CD14-positive monocyte (primary cell): ENCODE results near the gene INF2. TPM values are rescaled to one million over a fixed set of nuclear protein-coding genes. Genes with fewer than 3 reads are reported as not detected.
"Not testable (repeated sequence)": the region's sequence is repeated elsewhere in the genome, so short reads cannot be mapped to it uniquely, and the experiment has no call there.

ENCODE experiments used
- DNase-seq, 3 donors: peaks; one replicate each; pipeline ENCODE4 v3.0.0-alpha.2; 2011 to 2022
- H2AFZ ChIP-seq: 2 replicates; pipeline ENCODE4 v1.6.0; 2012; ENCODE audit warnings: mild to moderate bottlenecking, low read depth, low read length, inconsistent platforms; ENCODE audit not compliant: insufficient read depth, poor library complexity, severe bottlenecking
- H3K27ac ChIP-seq, 2 donors: 1 replicate in 1 of 2; 2 replicates in 1 of 2; pipeline ENCODE4 v1.5.1; 2012 to 2013; ENCODE audit warnings: low read length in 2 of 2, control low read depth in 1 of 2, inconsistent platforms in 1 of 2, low read depth in 1 of 2, mild to moderate bottlenecking in 1 of 2
- H3K27me3 ChIP-seq, 2 donors: one replicate each; pipeline versions ENCODE4 v1.6.0 to v1.6.1; 2011 to 2013; ENCODE audit warnings: low read length in 2 of 2; ENCODE audit not compliant: control insufficient read depth in 2 of 2, insufficient read depth in 2 of 2
- H3K36me3 ChIP-seq, 2 donors: replicated peaks in 1 of 2; 1 replicate in 1 of 2; 2 replicates in 1 of 2; pipeline versions ENCODE4 v1.5.1 to v1.6.1; 2012 to 2013; ENCODE audit warnings: low read length in 2 of 2, control low read depth in 1 of 2, inconsistent platforms in 1 of 2, mild to moderate bottlenecking in 1 of 2; ENCODE audit not compliant: insufficient read depth in 2 of 2, control insufficient read depth in 1 of 2
- H3K4me1 ChIP-seq, 2 donors: 1 replicate in 1 of 2; 2 replicates in 1 of 2; pipeline versions ENCODE4 v1.5.1 to v1.6.1; 2012 to 2013; ENCODE audit warnings: low read length in 2 of 2, control low read depth in 1 of 2, inconsistent platforms in 1 of 2, mild to moderate bottlenecking in 1 of 2, moderate library complexity in 1 of 2; ENCODE audit not compliant: insufficient read depth in 2 of 2, control insufficient read depth in 1 of 2
- H3K4me2 ChIP-seq: replicated peaks from 2 replicates; pipeline ENCODE3; 2012; ENCODE audit warnings: low read length, moderate library complexity, mild to moderate bottlenecking; ENCODE audit not compliant: poor library complexity, severe bottlenecking; ENCODE audit errors: extremely low read depth
- H3K4me3 ChIP-seq, 3 experiments: fragments of 200-600 bp in 1 of 3; sonication (generic) in 1 of 3; replicated peaks in 1 of 3; 1 replicate in 2 of 3; 2 replicates in 1 of 3; pipeline ENCODE4 v1.5.1; 2011 to 2013; ENCODE audit warnings: low read length in 3 of 3, mild to moderate bottlenecking in 3 of 3, control low read depth in 2 of 3, low read depth in 2 of 3, inconsistent platforms in 1 of 3, moderate library complexity in 1 of 3
- H3K79me2 ChIP-seq: 2 replicates; pipeline ENCODE4 v1.6.0; 2012; ENCODE audit warnings: mild to moderate bottlenecking, control low read depth, inconsistent platforms, low read length, moderate library complexity; ENCODE audit not compliant: insufficient read depth
- H3K9ac ChIP-seq: 2 replicates; pipeline ENCODE4 v1.6.0; 2017; ENCODE audit warnings: low read length, mild to moderate bottlenecking; ENCODE audit not compliant: insufficient read depth, poor library complexity, severe bottlenecking
- H3K9me3 ChIP-seq, 2 donors: replicated peaks in 1 of 2; 1 replicate in 1 of 2; 2 replicates in 1 of 2; pipeline versions ENCODE4 v1.5.1 to v1.6.1; 2012 to 2013; ENCODE audit warnings: low read length in 2 of 2, control low read depth in 1 of 2; ENCODE audit not compliant: control insufficient read depth in 1 of 2, insufficient read depth in 1 of 2
- H4K20me1 ChIP-seq: 2 replicates; pipeline ENCODE4 v1.6.0; 2012; ENCODE audit warnings: mild to moderate bottlenecking, low read length, control low read depth, moderate library complexity; ENCODE audit not compliant: insufficient read depth
- H3K27ac Mint-ChIP-seq, 7 donors: one replicate each; pipeline ENCODE4 v1.8.0; 2020; ENCODE audit warnings: mild to moderate bottlenecking in 7 of 7, mixed read lengths in 7 of 7, moderate library complexity in 6 of 7, inconsistent platforms in 2 of 7
- H3K27me3 Mint-ChIP-seq, 3 donors: one replicate each; pipeline ENCODE4 v1.8.0; 2021 to 2022; ENCODE audit warnings: low read depth in 3 of 3, mild to moderate bottlenecking in 3 of 3, mixed read lengths in 3 of 3, moderate library complexity in 3 of 3, inconsistent platforms in 1 of 3
- H3K36me3 Mint-ChIP-seq, 2 donors: one replicate each; pipeline ENCODE4 v1.8.0; 2020; ENCODE audit warnings: mixed read lengths in 2 of 2, inconsistent platforms in 1 of 2, mild to moderate bottlenecking in 1 of 2
- H3K4me1 Mint-ChIP-seq: one replicate; pipeline ENCODE4 v1.8.0; 2020; ENCODE audit warnings: mild to moderate bottlenecking, mixed read lengths
- H3K4me3 Mint-ChIP-seq, 2 donors: one replicate each; pipeline ENCODE4 v1.8.0; 2020; ENCODE audit warnings: mild to moderate bottlenecking in 2 of 2, mixed read lengths in 2 of 2, moderate library complexity in 1 of 2
- H3K9me3 Mint-ChIP-seq, 7 donors: one replicate each; pipeline ENCODE4 v1.8.0; 2020 to 2022; ENCODE audit warnings: mixed read lengths in 7 of 7, mild to moderate bottlenecking in 6 of 7, moderate library complexity in 6 of 7, inconsistent platforms in 2 of 7
- WGBS: methylation state at CpG from one replicate; pipeline ENCODE4 v1.1.5; 2013; ENCODE audit warnings: missing lambda C conversion rate; ENCODE audit not compliant: insufficient coverage; 5-methylcytosine and 5-hydroxymethylcytosine counted together
- intact Hi-C, 2 donors: fragments of 100-400 bp; cut with micrococcal nuclease; formaldehyde crosslinking; loops; one replicate each; pipeline versions ENCODE4 v1.15.0 to v1.15.1; 2023
- polyA plus RNA-seq, 3 donors: library from polyadenylated mRNA; depleted of rRNA in 1 of 3; unstranded in 2 of 3; stranded (reverse) in 1 of 3; fragments of 300-500 nt in 2 of 3; fragments of >200 nt in 1 of 3; fragmentation: Illumina TruSeq in 2 of 3; gene quantifications; 1 replicate in 2 of 3; 2 replicates in 1 of 3; pipeline ENCODE4 v1.2.3, GENCODE V29; 2012 to 2021
- TF ChIP-seq, protein P1 (sequence below): fragments of 200-600 bp; IDR thresholded peaks from one replicate; pipeline ENCODE4 v1.8.0; 2022; ENCODE audit warnings: antibody characterized with exemption, mild to moderate bottlenecking

INF2 gene
- polyA plus RNA-seq, 3 donors: 2.9 to 23.3 (median 3.8) TPM

- H3K36me3 Mint-ChIP-seq: no peaks in the 10 kb centered on the region
- Histone ChIP-seq H3K9ac (no peak overlapping the region), H3K27ac (no peak overlapping the region), H3K4me1 (peaks cover 0 to 8% of the 10 kb centered on the region in 2 donors), H3K4me2 (no peak overlapping the region), H2AFZ (no peak overlapping the region), H3K4me3 (no peak overlapping the region), H3K36me3 (no peaks in the 10 kb centered on the region), H3K9me3 (no peaks in the 10 kb centered on the region), H3K27me3 (no peaks in the 10 kb centered on the region), H3K79me2 (no peaks in the 10 kb centered on the region), H4K20me1 (no peaks in the 10 kb centered on the region)
- intact Hi-C loops: loop anchor here (1.0 to 5.0 kb wide), 2 partner anchors 40 to 41 kb away; no protein-coding TSS in a partner anchor
- TF ChIP-seq, protein P1, sequence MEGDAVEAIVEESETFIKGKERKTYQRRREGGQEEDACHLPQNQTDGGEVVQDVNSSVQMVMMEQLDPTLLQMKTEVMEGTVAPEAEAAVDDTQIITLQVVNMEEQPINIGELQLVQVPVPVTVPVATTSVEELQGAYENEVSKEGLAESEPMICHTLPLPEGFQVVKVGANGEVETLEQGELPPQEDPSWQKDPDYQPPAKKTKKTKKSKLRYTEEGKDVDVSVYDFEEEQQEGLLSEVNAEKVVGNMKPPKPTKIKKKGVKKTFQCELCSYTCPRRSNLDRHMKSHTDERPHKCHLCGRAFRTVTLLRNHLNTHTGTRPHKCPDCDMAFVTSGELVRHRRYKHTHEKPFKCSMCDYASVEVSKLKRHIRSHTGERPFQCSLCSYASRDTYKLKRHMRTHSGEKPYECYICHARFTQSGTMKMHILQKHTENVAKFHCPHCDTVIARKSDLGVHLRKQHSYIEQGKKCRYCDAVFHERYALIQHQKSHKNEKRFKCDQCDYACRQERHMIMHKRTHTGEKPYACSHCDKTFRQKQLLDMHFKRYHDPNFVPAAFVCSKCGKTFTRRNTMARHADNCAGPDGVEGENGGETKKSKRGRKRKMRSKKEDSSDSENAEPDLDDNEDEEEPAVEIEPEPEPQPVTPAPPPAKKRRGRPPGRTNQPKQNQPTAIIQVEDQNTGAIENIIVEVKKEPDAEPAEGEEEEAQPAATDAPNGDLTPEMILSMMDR: no peak
- H3K27me3 Mint-ChIP-seq: peaks cover 4 to 18% (median 10%) of the 10 kb centered on the region in 3 donors
- H3K4me3 Mint-ChIP-seq: no peak overlapping the region
- 90% methylated on average over 12 of the region's 12 CpGs for WGBS
- DNase-seq: no peak
- H3K4me1 Mint-ChIP-seq: peaks cover 7% of the 10 kb centered on the region
- H3K9me3 Mint-ChIP-seq: peaks cover 0 to 3% (median 0%) of the 10 kb centered on the region in 7 donors
- H3K27ac Mint-ChIP-seq: no peak overlapping the region
Measured at GRCh38 chr14:104666981-104667380, 22.4 kb upstream of the INF2 start.

- Histone ChIP-seq H3K27ac (no peak overlapping the region), H3K4me2 (no peak overlapping the region)
- no peak overlapping the region for H3K4me3 Mint-ChIP-seq
Measured at GRCh38 chr14:104669697-104670096, 19.7 kb upstream of the INF2 start.

GRCh38 chr14:104671330-104671977, 18.0 kb upstream of the INF2 start:
- H3K4me1 ChIP-seq, H3K4me3 Mint-ChIP-seq, H3K36me3 Mint-ChIP-seq, H3K27ac ChIP-seq, H3K9ac ChIP-seq, H3K4me2 ChIP-seq, intact Hi-C loops, H3K27ac Mint-ChIP-seq, H3K27me3 ChIP-seq, H3K4me3 ChIP-seq, H3K4me1 Mint-ChIP-seq, H3K9me3 ChIP-seq, H2AFZ ChIP-seq, H4K20me1 ChIP-seq, DNase-seq, H3K79me2 ChIP-seq, H3K36me3 ChIP-seq, H3K9me3 Mint-ChIP-seq: not testable (repeated sequence)
- H3K27me3 Mint-ChIP-seq: peaks cover 5 to 15% (median 11%) of the 10 kb centered on the region in 3 donors
- WGBS: 96% methylated on average over 11 of the region's 19 CpGs

More at GRCh38 chr14:104669697-104670096, 19.7 kb upstream of the INF2 start:
- WGBS: 86% methylated on average over 2 of the region's 3 CpGs
- Mint-ChIP-seq H3K9me3 (peaks cover 0 to 4% (median 0%) of the 10 kb centered on the region in 7 donors), H3K27me3 (peaks cover 6 to 20% (median 10%) of the 10 kb centered on the region in 3 donors), H3K4me1 (peaks cover 9% of the 10 kb centered on the region), H3K36me3 (no peaks in the 10 kb centered on the region), H3K27ac (no peak overlapping the region)
- Histone ChIP-seq H3K79me2 (no peaks in the 10 kb centered on the region), H3K4me3 (no peak overlapping the region), H3K9ac (no peak overlapping the region), H4K20me1 (no peaks in the 10 kb centered on the region), H3K36me3 (no peaks in the 10 kb centered on the region), H3K4me1 (peaks cover 0 to 8% of the 10 kb centered on the region in 2 donors), H3K9me3 (no peaks in the 10 kb centered on the region), H3K27me3 (no peaks in the 10 kb centered on the region), H2AFZ (no peak overlapping the region)
- TF ChIP-seq, protein P1: no peak
- DNase-seq: no peak
- intact Hi-C loops: loop anchor here in 1 of 2 donors (5.0 kb wide), 1 partner anchor 38 kb away; no protein-coding TSS in a partner anchor
